ENCODE results near the gene PDE11A.
A peak's percentile ranks its signal among the peaks of the same experiment; 100 is the strongest.

Gene PDE11A

DNA sequence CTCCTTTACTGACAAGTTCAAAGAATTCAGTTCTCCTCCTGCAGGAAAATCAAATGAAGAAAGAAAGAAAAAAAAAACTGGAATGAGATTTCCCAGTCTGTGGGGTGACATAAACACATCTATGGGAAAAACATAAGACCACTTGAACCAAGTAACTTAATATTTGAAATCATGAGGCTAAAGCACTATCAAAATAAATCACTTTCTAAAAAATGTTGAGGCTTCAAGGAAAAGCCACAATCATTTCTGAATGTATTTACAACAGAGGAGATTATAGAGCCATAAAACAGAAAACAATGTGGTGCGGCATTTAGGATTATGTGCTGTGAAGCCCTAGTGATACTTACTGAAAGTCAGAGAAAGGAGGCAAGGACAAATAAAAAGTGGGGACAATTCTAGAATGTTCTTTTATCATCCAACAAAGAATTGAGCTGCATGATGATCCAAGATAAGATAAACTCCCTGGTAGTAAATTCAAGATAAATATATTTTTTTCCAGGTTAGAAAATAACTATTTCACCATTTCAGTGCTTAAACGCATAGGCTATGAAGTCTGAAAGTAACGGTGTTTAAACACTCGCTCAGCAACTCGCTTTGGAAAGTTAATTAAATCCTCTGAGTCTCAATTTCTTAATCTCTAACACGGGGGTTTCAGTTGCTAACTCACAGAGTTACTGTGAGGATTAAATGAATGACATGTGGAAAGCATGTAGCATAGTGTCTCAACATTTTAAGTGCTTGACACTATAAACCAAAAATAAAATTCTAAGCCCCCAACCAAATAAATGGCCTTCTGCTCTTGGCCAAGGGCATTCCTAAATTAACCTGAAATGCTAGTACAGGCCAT, 391.5 kb downstream of the PDE11A start:
- TF ChIP-seq SP1 (IDR thresholded peaks at IDR 0.05), result no peak
- no peak for TF ChIP-seq L3MBTL2 (conservative IDR thresholded peaks at IDR 0.05)
- no peak for TF ChIP-seq FOXA1 (IDR thresholded peaks at IDR 0.05)
- no peak for TF ChIP-seq TARDBP (IDR thresholded peaks at IDR 0.05)
- peak; percentile 43; the same call in 1 of the 2 replicates for TF ChIP-seq ZNF384 (IDR thresholded peaks at IDR 0.05)
- 0 out of 2 replicates have a peak, but pooled peaks have one; percentile 34 for TF ChIP-seq CTBP1 (IDR thresholded peaks at IDR 0.05; ENCODE audit: borderline replicate concordance)
- TF ChIP-seq, protein P1, sequence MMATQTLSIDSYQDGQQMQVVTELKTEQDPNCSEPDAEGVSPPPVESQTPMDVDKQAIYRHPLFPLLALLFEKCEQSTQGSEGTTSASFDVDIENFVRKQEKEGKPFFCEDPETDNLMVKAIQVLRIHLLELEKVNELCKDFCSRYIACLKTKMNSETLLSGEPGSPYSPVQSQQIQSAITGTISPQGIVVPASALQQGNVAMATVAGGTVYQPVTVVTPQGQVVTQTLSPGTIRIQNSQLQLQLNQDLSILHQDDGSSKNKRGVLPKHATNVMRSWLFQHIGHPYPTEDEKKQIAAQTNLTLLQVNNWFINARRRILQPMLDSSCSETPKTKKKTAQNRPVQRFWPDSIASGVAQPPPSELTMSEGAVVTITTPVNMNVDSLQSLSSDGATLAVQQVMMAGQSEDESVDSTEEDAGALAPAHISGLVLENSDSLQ (IDR thresholded peaks at IDR 0.05), result peak; percentile 27; the same call in 1 of the 2 replicates
- TF ChIP-seq BHLHE40 (IDR thresholded peaks at IDR 0.05; ENCODE audit: borderline replicate concordance), result no peak
- ChIA-PET CTCF (interaction anchor here (0.6 kb wide), 1 partner anchor 62 kb away, joined by 3 read pairs; no protein-coding TSS in a partner anchor), POLR2A (no interaction called here)
- DNase-seq (ENCODE audit: extremely low spot score), result no peak

DNA sequence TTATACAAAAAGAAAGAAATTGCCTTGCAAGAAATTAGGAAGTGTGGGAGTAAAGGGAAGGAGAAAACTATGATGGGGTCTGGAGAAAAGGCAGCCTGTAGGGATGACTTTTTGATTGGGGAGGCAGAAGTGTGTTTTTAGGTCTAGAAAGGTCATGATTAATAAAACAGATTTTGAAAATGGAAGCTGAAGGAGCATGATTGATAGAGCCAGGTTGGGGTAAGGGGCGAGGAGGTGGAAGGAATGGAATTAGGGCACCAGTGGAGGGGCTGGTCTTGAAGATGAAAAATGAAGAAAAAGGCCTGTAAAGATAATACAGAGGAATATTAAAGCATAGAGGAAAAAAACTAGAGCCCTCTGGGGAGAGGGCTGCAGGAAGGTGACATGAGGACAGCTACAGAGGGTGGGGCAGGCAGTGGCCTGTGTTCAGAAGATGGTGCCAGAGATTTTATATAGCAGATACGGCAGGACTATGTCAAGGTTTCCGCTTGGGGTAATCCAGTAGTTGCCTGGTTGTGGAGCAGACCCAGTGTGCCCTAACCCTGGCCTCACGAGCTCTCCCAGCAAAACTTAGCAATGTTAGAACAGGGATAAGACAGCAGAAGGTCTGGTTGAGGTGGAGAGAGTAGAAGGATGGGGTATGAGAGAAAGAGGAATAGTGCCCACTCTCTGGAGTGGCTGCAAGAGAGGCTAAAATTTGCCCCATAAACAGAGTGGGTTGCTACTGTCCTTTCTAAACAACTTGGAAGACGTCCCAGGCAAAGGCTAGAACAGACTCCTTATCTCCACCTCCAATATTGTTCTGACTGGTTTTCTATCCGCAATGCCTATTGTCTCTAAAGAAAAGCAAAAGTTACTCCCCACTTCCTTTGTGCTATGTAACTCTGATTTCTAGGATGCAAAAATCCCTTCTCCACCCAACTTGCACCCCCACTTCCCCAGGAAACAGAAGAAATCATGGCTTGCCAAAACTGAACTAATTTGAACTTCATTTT, 392.7 kb downstream of the PDE11A start:
- ChIA-PET CTCF (no interaction called here), POLR2A (no interaction called here)
- no peak for TF ChIP-seq SP1 (IDR thresholded peaks at IDR 0.05)
- TF ChIP-seq SUZ12 (IDR thresholded peaks at IDR 0.05), result no peak
- no peak for TF ChIP-seq L3MBTL2 (conservative IDR thresholded peaks at IDR 0.05)
- no peak for TF ChIP-seq ELF4 (IDR thresholded peaks at IDR 0.05)
- no peak for TF ChIP-seq NFRKB (IDR thresholded peaks at IDR 0.05)

DNA sequence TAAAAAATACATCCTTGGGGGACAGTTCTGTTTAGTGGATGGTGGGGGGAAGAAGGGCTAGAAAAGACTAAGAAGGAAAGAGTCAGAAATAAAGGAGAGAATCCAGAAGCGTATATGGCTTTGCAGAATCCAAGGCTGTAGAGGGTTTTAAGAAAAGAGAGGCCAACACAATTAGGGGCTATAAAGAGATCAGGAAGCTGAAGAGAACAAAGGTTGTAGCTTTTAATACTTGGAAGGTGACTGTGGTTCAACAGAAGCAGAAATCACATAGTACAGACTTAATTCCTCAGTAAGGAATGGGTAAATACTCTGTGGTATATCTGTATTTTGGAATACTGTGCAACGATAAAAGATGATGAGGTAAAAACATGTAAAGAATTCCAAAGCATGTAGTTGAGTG, 393.6 kb downstream of the PDE11A start:
- ChIA-PET POLR2A (no interaction called here), CTCF (no interaction called here)
- TF ChIP-seq FOXM1 (IDR thresholded peaks at IDR 0.05; ENCODE audit: borderline replicate concordance) (no peak), L3MBTL2 (conservative IDR thresholded peaks at IDR 0.05) (no peak), ARNT (IDR thresholded peaks at IDR 0.05) (no peak), ZNF384 (IDR thresholded peaks at IDR 0.05) (no peak), HDGF (IDR thresholded peaks at IDR 0.05; ENCODE audit: borderline replicate concordance) (no peak), TARDBP (IDR thresholded peaks at IDR 0.05) (no peak), FOXA1 (IDR thresholded peaks at IDR 0.05) (no peak), LEF1 (IDR thresholded peaks at IDR 0.05; ENCODE audit: borderline replicate concordance) (no peak), ELF4 (IDR thresholded peaks at IDR 0.05) (no peak), BHLHE40 (IDR thresholded peaks at IDR 0.05; ENCODE audit: borderline replicate concordance) (no peak), SP1 (IDR thresholded peaks at IDR 0.05) (no peak), NFRKB (IDR thresholded peaks at IDR 0.05) (no peak), FOXK2 (IDR thresholded peaks at IDR 0.05) (no peak), CTBP1 (IDR thresholded peaks at IDR 0.05; ENCODE audit: borderline replicate concordance) (no peak), SUZ12 (IDR thresholded peaks at IDR 0.05) (no peak)
- TF ChIP-seq, protein P1 (IDR thresholded peaks at IDR 0.05), result no peak
- no peak for DNase-seq (ENCODE audit: extremely low spot score)

More for the DNA sequence above, 392.7 kb downstream of the PDE11A start:
- no peak for DNase-seq (ENCODE audit: extremely low spot score)

DNA sequence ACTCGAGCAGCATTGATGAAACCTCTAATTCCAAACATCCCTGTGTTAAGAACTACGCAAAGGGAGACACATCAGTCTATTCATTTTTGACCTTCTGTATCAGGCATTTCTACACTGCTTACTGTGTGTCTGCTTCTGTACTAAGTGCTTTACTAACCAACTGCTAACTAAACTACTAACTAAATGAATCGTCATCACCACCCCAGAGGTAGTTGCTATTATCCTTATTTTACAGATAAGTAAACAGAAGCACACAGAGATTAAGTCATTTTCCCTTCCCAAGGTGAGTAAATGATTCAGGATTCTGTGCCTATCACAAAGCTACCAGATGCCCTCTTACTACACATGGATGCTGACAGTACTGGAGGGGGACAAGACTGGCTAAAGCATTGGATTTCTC, 395.9 kb downstream of the PDE11A start:
- DNase-seq (ENCODE audit: extremely low spot score), result no peak
- POLR2A ChIA-PET, result no interaction called here
- TF ChIP-seq CTBP1 (IDR thresholded peaks at IDR 0.05; ENCODE audit: borderline replicate concordance) (no peak), SP1 (IDR thresholded peaks at IDR 0.05) (no peak), FOXK2 (IDR thresholded peaks at IDR 0.05) (no peak), ELF4 (IDR thresholded peaks at IDR 0.05) (no peak), L3MBTL2 (conservative IDR thresholded peaks at IDR 0.05) (no peak), LEF1 (IDR thresholded peaks at IDR 0.05; ENCODE audit: borderline replicate concordance) (no peak), BHLHE40 (IDR thresholded peaks at IDR 0.05; ENCODE audit: borderline replicate concordance) (no peak)
- TF ChIP-seq, protein P1 (IDR thresholded peaks at IDR 0.05), result no peak
- CTCF ChIA-PET, result interaction anchor here (1.3 kb wide), 1 partner anchor 16 kb away, joined by 3 read pairs; no protein-coding TSS in a partner anchor

DNA sequence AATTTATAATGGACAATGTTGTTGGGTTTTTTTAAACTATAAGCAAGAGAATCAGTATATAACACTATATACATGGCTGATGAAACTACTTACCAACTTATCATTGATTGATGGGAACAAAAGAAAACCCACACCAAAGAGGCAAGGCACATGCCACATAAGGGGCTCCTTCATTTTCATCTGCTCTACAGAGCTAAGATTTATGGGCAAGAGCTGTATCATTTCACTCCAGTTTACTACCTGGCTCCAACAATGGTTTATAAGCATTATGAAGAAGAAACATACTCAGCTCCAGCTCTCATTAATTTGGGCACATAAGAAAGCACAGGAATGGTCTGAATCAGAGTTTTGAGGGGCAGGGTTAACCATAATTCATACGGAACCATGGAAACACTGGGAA, 396.8 kb downstream of the PDE11A start:
- DNase-seq (ENCODE audit: extremely low spot score), result no peak
- TF ChIP-seq SP1 (IDR thresholded peaks at IDR 0.05) (no peak), FOXK2 (IDR thresholded peaks at IDR 0.05) (no peak), L3MBTL2 (conservative IDR thresholded peaks at IDR 0.05) (no peak)
- TF ChIP-seq, protein P1 (IDR thresholded peaks at IDR 0.05), result peak; percentile 54
- ChIA-PET POLR2A (no interaction called here), CTCF (interaction anchor here (0.9 to 1.3 kb wide), 2 partner anchors 15 to 19 kb away, joined by 3 to 8 read pairs; no protein-coding TSS in a partner anchor)
